ENCODE data around the gene BUB1B.

- TF ChIP-seq, protein P1, sequence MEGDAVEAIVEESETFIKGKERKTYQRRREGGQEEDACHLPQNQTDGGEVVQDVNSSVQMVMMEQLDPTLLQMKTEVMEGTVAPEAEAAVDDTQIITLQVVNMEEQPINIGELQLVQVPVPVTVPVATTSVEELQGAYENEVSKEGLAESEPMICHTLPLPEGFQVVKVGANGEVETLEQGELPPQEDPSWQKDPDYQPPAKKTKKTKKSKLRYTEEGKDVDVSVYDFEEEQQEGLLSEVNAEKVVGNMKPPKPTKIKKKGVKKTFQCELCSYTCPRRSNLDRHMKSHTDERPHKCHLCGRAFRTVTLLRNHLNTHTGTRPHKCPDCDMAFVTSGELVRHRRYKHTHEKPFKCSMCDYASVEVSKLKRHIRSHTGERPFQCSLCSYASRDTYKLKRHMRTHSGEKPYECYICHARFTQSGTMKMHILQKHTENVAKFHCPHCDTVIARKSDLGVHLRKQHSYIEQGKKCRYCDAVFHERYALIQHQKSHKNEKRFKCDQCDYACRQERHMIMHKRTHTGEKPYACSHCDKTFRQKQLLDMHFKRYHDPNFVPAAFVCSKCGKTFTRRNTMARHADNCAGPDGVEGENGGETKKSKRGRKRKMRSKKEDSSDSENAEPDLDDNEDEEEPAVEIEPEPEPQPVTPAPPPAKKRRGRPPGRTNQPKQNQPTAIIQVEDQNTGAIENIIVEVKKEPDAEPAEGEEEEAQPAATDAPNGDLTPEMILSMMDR (IDR thresholded peaks at IDR 0.05): no peak
- no peak for TF ChIP-seq ZFX (IDR thresholded peaks at IDR 0.05; ENCODE audit: borderline replicate concordance)
These were observed 97.7 kb downstream of the BUB1B start for GRCh38 chr15:40258544-40258943.
